Activated CD4-positive, alpha-beta T cell treated with anti-CD3 and anti-CD28 coated beads, Interleukin-2, amount 50 U/mL, for 48 hours (primary cell): ENCODE results near the gene TNPO1.
"Not testable (repeated sequence)": the region's sequence is repeated elsewhere in the genome, so short reads cannot be mapped to it uniquely, and the experiment has no call there.

Experiments
- DNase-seq, 2 experiments: peaks; one replicate each; pipeline ENCODE4 v3.0.0-alpha.2; 2020

The TNPO1 gene

DNA sequence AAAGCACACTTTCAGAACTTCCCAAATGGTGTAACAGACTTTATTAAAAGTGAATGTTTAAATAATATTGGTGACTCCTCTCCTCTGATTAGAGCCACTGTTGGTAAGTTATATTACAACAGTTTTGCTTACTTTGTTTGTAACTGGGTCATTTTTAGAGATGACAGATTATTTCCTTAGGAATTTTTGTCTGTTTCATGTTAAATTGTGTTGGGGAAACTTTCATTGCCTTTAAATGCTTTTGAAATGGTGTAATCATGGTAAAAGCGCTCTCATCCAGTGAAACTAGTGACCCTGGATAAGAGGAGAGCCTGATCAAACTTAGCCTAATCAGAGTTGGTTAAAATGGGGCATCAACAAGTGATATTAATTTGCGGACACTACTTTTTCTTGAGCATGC lies 39.4 kb downstream of the TNPO1 start:
- DNase-seq: no peak

DNA sequence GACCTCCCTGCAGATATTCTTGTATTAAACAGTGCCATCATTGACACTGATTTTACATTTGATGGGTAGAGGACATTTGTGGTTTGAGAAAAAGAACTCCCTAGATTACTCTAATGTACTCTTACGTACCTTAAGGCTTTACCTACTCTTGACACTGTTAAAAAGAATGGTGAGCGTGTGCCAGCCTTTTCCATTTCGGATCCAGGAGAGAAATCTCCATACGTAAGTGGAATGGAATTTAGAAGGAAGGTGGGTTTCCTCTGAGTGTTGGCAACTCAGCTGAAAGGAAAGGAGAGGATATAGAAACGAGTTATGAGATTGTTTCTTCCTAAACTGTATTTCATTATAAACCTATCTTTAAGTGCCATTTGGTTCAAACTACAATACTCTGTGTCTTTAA lies 40.9 kb downstream of the TNPO1 start:
- no peak for DNase-seq

DNA sequence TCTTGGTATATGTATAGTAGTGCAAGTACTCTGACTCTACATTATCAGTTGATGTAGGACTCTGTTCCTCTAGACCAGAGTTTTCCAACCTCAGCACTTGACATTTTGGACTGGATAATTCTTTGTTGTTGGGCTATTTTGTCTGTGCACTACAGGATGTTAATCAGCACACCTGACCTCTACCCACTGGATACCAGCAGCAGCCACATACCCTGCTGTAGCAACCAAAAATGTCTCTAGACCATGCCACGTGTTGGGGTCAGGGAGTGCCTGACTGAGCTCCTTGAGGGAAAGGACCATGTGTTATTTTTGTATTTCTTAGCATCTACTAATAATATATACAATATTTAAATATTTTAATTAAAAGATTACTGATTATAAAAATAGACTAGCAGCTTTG lies 42.7 kb downstream of the TNPO1 start:
- DNase-seq: no peak

DNA sequence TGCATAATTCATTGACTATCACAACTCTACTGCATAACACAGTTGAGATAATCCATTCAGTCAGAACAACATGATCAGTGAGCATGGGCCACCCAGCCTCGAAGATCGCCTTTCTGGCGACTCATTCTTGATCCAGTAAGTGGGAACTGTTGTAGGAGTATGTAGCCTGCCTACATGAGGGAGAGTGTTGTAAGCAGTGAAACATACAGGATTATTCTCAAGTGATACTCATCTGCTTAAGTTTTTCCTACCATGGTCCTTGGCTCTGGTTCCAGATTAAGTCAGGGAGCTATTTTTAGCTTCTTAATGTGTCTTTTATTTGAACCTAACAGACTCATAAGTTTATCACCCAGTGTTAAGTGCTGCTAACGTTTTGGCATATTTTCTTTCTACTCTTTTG lies 44.0 kb downstream of the TNPO1 start:
- DNase-seq: no peak

DNA sequence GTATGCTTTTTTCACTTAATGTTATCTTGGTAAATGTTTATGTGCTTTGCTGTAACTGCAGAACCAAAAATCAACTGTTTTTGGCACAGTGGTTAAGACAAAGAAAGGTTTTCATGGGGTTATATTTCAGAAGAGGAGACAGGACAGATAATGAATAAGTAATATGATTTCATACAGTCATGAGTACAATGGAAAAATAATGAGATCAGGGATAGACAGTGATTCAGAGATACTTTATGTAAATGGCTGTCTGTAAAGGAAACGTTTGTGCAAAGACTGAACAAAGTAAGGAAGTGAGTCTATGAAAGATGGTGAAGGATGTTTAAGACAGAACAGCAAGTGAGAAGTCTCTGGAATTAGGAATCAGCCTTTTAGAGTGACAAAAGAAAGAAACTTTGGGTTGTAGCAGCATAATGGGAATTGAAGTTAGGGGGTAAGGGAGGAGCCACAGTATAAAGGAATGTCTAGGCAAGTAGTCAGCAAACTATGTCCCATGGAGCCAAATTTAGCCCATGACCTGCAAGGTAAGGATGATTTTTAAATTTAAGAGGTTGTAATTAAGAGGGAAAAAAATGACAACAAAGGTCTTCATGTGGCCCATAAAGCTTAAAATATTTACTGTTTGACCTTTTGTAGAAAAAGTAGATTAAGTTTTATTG lies 55.0 kb downstream of the TNPO1 start:
- no peak for DNase-seq

DNA sequence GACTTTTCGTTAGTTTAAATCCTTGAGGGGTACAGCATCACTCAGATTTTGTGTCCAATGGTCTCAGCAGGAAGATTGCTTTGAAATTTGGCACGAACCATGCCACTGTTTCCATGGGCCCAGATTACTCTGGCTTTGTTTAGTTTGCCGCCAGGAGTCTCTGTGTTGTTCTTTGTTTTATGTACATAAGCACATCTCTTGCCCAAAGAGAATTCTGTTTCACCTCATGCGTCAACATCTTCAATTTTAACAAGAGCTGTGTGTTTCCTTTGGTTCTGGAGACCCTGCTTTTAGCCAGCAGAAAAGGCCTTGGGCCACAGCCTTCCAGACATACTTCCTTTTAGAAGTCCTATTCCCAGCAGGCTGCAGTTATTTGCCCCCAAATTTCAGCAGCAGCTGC lies 62.4 kb downstream of the TNPO1 start:
- DNase-seq: no peak

DNA sequence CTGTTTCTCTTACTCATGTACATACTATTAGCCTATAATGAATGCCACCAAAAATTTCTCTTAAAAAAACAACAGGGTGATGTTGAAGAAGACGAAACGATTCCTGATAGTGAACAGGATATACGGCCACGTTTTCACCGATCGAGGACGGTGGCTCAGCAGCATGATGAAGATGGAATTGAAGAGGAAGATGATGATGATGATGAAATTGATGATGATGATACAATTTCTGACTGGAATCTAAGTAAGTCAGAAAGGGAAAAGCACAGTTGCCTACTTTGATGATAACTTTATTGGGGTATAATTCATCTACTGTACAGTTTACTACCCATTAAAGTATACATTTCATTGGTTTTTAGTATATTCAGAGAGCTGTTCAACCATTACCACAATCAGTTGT lies 66.5 kb downstream of the TNPO1 start:
- no peak for DNase-seq

DNA sequence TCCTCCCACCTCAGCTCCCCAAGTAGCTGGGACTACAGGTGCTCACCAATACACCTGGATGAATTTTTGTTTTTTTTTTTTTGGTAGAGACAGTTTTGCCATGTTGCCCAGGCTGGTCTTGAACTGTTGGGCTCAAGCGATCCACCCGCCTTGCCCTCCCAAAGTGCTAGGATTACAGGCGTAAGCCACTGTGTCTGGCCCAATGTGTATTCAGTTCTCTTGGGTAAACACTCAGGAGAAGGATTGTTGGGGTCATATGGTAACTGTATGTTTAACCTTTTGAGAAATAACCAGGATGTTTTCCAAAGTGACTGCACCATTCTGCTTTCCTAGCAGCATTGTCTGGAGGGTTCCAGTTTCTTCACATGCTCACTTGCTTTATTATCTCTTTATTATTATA lies 67.4 kb downstream of the TNPO1 start:
- no peak for DNase-seq

DNA sequence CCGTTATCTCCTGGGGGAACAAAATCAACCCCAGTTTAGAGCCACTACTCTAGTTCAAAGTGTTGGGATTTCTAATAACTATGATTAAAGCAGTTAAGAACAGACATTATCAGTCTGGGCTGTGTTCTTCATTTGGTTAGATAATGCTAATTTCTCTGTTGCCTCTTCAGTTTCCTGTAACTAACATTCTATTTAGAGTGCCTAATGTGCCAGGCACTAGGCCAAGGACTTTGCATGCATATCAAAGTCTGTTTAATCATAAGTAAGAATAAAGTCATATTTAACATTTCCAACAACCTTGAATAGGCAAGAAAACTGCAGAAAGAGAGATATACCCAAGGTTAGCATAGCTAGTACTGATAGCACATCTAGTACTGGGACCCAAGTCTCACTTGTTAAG lies 68.4 kb downstream of the TNPO1 start:
- no peak for DNase-seq

DNA sequence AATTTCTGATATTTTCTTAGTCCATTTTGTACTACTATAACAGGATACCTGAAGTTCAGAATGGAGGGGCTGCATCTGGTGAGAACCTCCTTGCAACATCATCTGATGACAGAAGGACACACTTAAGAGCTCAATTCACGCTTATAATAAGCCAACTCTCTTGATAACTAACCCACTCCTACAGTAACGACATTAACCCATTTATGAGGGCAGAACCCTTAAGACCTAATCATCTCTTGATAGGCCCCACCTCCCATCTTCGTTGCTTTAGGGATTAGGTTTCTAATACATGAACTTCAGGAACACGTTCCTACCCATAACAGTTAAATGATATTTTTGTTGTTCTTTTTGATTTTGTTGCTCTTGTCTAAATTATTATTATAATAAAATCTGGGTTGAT lies 69.4 kb downstream of the TNPO1 start:
- no peak for DNase-seq

DNA sequence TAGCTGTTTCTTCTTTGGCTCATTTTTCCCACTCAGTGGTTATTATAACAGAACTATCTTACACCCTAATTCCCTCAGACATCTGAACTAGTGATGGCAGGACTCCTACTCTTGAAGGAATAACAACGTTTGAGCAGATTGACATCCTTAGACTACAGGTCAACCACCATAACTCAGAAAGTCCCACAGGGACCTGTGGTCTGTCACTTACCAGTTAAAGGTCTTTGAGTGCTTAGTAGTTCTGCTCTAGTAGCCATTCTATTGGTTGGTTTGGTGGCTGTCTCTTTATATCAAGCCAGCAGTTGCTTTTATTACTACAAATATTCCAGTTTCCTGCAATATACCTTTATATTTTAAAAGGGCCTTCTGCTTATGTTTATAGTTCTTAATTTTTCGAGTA lies 72.1 kb downstream of the TNPO1 start:
- DNase-seq: no peak

DNA sequence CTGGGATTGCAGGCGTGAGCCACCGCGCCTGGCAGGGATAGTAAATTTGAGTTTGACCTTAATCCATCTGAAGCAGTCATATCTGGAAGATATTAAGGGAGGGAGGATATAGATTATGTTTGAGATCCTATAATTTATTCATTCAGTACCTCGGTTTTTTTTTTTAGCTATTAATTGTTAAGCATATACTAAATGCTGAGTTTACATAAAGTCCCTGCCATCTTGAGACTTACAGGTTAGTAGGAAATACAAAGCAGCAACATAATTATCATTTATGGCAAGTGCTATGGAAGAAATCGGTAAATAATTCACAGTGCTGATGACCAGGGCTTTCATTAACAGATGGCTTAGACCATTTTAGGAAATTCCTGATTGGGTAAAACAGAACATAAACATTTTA lies 72.9 kb downstream of the TNPO1 start:
- no peak for DNase-seq

DNA sequence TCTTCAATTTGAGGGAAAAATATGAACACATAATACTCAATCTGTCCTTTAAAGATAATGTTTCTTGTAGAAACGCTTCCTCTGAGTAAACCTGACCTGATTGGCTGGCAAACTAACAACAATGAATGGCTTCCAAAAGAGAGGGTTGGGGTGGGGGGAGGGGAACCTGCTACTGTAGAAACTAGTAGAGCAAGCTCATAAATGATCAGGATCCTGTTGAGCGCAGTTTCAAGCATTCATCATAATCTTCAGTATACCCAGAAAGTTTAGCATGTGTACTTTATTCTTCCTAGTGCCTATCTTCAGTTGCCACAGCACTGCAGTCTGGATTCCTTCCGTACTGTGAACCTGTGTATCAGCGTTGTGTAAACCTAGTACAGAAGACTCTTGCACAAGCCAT lies 76.4 kb downstream of the TNPO1 start:
- no peak for DNase-seq

DNA sequence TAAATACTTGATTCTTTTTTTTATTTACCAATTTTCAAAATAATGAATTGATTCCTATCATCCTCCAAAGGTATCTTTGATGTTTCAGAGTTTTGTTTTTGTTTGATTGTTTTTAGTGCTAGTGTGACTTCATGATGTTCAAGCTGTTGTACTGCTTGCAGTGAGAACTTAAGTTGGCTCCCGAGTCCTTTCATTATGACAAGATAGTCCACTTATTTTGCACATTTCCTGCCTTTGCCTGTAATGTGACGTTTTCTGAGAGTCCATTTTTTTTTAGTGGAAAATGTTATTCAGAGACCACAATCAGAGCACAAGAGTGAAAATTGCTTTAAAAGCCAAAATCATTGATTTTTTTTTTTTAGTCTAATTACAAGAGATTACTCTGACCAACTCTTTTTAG lies 79.3 kb downstream of the TNPO1 start:
- no peak for DNase-seq

DNA sequence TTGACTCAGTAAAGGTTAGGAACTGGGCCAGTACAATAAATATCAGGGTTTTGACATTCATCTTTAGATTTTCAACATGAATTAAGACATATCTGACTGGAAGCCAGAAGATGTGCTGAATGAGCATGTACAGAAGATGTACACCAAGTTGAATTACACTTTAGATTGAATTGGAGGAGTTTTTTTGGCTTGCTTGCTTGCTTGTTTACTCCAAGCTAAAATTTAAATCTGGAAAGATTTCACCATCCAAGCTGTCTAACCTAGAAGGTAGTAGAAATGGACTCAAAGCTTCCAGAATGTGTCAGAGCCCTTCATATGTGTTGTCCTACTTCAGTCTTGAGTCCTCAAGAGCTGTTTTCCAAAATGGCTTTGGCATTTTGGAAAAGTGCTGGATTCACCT lies 90.3 kb downstream of the TNPO1 start:
- no peak for DNase-seq

DNA sequence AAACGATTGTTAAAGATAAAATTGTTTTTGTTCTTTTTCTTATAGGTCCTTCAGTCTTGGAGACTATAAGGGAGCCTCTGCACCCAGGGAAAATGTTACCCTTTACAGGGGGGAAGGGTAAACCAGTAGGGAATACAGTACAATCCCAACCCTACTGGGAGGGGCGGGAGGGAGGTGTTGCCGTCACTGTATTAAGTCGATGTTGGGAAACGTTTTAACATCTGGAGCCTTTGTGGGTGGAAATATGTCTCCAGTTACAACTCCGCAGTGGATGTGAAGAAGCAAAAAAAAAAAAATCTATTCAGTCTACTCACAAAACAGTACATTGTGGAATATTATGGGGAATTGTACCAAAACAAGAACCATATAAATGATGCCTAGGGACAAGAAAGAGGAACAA lies 92.2 kb downstream of the TNPO1 start:
- DNase-seq: no peak

DNA sequence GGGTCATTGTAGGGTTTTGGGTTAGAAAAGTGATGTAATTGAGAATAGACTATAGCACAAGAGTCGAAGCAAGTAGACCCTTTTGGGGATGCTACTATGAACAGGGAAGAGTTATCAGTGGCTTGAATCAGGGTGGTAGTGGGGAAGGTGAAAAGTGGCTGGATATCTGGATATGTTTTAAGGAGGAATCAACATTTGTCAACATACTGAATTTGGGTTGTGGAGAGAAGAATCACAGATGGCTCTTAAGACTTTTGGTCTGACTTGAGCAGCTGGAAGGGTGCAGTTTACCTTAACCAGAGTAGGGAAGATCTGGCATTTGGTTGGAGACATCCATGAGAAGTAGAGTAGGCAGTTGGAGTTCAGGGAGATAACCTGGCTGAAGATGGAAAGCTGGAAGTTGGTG lies 100.9 kb downstream of the TNPO1 start:
- DNase-seq: no peak

DNA sequence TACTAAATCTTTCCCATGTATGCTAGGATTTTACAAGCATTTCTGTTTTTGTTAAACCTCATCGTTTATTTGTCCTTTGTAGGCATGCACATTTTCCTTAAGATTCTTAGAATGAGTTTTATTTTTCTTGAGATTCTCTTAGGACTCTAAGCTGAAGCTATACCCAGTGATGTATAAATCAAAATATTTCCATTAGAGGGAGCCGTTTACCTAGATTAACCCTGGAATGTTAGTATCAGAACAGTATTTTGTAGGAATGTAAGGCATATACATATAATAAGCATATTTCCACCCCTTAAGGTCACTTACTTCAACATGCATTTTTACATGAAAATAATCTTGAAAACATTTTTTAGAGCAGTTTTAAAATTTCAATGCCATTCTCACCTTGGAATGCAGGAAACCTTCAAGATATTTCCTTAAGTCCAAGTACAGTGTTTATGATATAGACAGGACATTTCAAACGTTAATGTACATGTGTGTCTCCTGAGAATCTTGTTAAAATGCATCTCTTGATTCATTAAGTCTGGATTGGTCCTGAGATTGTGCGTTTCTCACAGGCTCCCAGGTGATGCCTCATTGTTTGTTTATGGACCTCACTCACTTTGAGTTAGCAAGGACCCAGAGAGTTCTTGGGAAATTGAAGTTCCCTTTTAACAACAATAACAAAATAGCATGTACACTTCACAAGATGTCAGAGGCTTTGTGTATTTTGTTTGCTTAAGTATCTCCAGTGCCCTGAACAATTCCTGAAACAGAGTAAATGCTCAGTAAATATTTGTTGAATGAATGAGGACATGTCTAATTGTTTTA lies 104.4 kb downstream of the TNPO1 start:
- no peak for DNase-seq

DNA sequence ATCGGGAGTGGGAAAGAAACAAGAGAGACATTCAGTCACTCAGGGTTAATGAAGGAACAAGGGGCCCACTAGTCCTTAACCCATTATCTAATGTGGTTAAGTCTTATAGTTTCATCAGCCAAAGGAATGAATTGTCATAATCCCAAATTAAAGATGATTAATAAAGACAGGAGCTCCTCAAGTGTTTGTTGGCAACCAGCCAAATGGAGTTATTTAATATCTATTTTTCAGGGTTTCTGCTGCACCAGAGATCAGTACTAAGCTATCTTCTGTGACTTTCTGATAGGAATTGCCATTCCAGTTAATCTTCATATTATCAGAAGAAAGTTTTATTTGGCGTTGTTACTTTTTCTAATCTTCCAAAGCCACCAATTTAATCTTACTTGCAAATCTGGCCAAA lies 105.4 kb downstream of the TNPO1 start:
- DNase-seq: no peak

DNA sequence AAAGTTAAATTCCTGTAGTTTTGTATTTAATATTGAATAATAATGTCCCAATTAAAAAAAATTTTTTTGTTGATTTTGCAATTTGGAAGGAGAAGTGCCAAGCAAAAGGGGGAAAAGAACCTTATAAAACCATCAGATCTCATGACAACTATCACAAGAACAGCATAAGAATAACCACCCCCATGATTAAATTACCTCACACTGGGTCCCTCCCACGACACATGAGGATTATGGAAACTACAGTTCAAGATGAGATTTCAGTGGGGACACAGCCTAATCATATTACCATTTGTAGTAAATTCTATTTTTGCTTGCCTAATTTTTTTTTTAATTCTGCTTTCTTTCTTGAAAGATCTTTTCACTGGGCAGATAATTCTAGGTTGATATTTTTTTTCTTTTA lies 106.0 kb downstream of the TNPO1 start:
- DNase-seq: no peak

DNA sequence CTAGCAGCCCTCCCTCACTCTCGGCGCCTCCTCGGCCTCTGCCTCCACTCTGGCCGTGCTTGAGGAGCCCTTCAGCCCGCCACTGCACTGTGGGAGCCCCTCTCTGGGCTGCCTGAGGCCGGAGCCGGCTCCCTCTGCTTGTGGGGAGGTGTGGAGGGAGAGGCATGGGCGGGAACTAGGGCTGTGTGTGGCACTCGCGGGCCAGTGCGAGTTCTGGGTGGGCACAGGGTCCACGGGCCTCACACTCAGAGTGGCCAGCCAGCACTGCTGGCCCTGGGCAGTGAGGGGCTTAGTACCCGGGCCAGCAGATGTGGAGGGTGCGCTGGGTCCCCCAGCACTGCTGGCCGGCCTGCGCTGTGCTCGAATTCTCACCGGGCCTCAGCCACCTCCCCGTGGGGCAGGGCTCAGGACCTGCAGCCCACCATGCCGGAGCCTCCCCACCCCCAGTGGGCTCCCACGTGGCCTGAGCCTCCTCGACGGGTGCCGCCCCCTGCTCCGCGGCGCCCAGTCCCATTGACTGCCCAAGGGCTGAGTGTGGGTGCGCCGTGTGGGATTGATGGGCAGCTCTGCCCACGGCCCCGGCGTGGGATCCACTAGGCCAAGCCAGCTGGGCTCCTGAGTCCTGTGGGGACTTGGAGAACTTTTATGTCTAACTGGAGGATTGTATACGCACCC lies 109.0 kb downstream of the TNPO1 start:
- DNase-seq: no peak

DNA sequence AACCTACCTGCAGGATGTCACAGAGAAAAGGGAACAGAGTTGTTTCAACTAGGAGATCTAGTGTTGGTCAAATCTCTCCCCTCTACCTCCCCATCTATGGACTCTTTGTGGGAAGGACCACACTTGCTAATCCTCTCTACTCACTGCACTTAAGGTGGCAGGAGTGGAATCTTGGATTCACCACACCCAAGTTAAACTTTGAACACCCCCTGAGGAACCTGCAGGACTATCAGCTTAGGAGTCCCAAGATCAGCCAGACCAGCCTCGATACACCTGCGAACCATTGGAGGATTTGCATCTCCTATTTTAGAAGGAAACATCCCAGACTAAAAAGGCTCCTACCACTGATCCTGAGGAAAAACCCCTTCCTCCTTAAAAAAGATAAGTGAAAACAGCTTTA lies 116.2 kb downstream of the TNPO1 start:
- DNase-seq: not testable (repeated sequence)

DNA sequence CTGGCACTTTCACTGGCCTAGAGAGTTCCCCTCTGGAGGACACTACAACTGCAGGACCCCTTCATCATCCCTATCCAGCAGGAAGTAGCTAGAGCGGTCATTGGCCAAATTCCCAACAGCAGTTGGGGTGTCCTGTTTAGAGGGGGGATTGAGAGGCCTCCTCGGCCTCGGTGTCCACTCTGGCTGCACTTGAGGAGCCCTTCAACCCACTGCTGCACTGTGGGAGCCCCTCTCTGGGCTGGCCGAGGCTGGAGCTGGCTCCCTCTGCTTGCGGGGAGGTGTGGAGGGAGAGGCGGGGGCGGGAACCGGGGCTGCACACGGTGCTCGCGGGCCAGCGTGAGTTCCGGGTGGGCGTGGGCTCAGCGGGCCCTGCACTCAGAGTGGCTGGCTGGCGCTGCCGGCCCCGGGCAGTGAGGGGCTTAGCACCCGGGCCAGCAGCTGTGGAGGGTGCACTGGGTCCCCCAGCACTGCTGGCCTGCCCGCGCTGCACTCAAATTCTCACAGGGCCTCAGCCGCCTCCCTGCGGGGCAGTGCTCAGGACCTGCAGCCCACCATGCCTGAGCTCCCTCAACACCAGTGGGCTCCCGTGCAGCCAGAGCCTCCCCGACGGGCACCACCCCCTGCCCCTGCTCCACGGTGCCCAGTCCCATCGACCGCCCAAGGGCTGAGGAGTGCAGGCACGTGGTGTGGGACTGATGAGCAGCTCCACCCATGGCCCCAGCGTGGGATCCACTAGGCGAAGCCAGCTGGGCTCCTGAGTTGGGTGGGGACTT lies 118.7 kb downstream of the TNPO1 start:
- DNase-seq: not testable (repeated sequence)

DNA sequence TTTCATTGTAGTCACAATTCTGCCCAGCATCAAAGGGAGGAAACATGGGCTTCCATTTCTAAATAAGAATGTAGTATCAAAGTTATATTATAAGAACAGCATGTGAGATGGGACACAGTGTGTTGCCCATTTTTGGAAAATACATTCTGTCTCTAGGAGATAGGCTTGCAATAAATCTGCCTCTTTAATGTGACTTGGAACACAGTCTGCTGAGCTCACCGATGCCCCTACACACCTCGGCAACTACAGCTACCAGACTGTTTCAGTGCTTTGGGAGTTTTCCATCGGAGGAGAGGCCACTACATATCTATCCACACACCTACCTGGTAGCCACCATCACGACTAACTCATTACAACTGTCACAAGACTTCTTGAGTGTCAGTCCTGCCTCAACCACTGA lies 120.4 kb downstream of the TNPO1 start:
- DNase-seq: no peak
